ENCODE measurements around the gene ACRV1. TPM values are rescaled to one million over a fixed set of nuclear protein-coding genes. Genes with fewer than 3 reads are reported as not detected.

The ACRV1 gene
- total RNA-seq, 6 experiments from 2014 or later, result not detected

- ATAC-seq, result no peak
- H3K9me3 ChIP-seq, result no peaks in the 10 kb centered on the region
- 88% methylated on average over 2 of the region's 2 CpGs for WGBS (ENCODE audit: insufficient coverage, low coverage, low lambda C conversion rate, missing lambda C conversion rate)
Measured at GRCh38 chr11:125690006-125690405, 9.4 kb upstream of the ACRV1 start.

GRCh38 chr11:125689274-125689859 lies 8.7 kb upstream of the ACRV1 start:
- intact Hi-C loops (cut with DNase I), result no loop called here
- TF ChIP-seq, protein P1, sequence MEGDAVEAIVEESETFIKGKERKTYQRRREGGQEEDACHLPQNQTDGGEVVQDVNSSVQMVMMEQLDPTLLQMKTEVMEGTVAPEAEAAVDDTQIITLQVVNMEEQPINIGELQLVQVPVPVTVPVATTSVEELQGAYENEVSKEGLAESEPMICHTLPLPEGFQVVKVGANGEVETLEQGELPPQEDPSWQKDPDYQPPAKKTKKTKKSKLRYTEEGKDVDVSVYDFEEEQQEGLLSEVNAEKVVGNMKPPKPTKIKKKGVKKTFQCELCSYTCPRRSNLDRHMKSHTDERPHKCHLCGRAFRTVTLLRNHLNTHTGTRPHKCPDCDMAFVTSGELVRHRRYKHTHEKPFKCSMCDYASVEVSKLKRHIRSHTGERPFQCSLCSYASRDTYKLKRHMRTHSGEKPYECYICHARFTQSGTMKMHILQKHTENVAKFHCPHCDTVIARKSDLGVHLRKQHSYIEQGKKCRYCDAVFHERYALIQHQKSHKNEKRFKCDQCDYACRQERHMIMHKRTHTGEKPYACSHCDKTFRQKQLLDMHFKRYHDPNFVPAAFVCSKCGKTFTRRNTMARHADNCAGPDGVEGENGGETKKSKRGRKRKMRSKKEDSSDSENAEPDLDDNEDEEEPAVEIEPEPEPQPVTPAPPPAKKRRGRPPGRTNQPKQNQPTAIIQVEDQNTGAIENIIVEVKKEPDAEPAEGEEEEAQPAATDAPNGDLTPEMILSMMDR (IDR thresholded peaks at IDR 0.05), result no peak
- TF ChIP-seq POLR2A (IDR thresholded peaks at IDR 0.05), result no peak
- 76% methylated on average over 6 of the region's 6 CpGs for WGBS (ENCODE audit: insufficient coverage, low coverage, low lambda C conversion rate, missing lambda C conversion rate)
- DNase-seq, result no peak
- H3K4me1 ChIP-seq, result no peaks in the 10 kb centered on the region
- H3K4me3 ChIP-seq, result no peak overlapping the region
- no peak overlapping the region for H3K27ac ChIP-seq
- no peak for ATAC-seq
- H3K27me3 ChIP-seq, result no peaks in the 10 kb centered on the region
- no peaks in the 10 kb centered on the region for H3K9me3 ChIP-seq
- H3K36me3 ChIP-seq, result no peaks in the 10 kb centered on the region

More at GRCh38 chr11:125690006-125690405, 9.4 kb upstream of the ACRV1 start:
- TF ChIP-seq, protein P1 (IDR thresholded peaks at IDR 0.05), result no peak
- TF ChIP-seq POLR2A (IDR thresholded peaks at IDR 0.05), result no peak
- Histone ChIP-seq H3K27ac (no peak overlapping the region), H3K4me3 (no peak overlapping the region), H3K36me3 (no peaks in the 10 kb centered on the region), H3K27me3 (no peaks in the 10 kb centered on the region), H3K4me1 (no peaks in the 10 kb centered on the region)
- intact Hi-C loops (cut with DNase I), result no loop called here
- no peak for DNase-seq

DNA sequence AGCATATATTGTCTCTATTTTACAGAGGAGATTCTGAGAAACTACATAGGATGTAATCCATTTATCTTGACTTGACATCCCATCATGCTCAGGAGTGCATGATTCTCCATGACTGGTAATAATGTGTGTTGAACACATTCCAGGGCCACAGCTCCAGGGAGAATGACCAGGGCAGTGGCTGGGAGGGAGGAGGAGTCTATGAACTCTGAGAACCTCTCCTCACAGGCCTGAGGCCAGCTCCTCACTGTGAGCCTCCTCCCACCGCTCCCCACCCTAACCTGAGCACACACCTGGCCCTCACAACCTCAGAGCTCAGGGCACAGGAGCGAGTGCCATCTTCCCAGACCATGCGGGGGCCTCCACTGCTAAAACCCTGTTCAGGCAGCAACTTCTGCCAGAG lies 8.0 kb upstream of the ACRV1 start:
- intact Hi-C loops (cut with DNase I), result no loop called here
- WGBS (ENCODE audit: insufficient coverage, low coverage, low lambda C conversion rate, missing lambda C conversion rate), result 100% methylated on average over 2 of the region's 3 CpGs
- DNase-seq (no peak), ATAC-seq (peak in 1 of 4 donors; percentile 30)
- no peaks in the 10 kb centered on the region for H3K9me3 ChIP-seq
- H3K4me3 ChIP-seq, result no peak overlapping the region
- H3K36me3 ChIP-seq, result no peaks in the 10 kb centered on the region
- TF ChIP-seq POLR2A (IDR thresholded peaks at IDR 0.05), result no peak
- TF ChIP-seq, protein P1 (IDR thresholded peaks at IDR 0.05), result no peak
- H3K4me1 ChIP-seq, result no peaks in the 10 kb centered on the region
- H3K27ac ChIP-seq, result no peak overlapping the region
- H3K27me3 ChIP-seq, result no peaks in the 10 kb centered on the region

- Histone ChIP-seq H3K4me3 (no peak overlapping the region), H3K9me3 (no peaks in the 10 kb centered on the region), H3K36me3 (no peaks in the 10 kb centered on the region), H3K27ac (no peak overlapping the region), H3K27me3 (no peaks in the 10 kb centered on the region), H3K4me1 (no peaks in the 10 kb centered on the region)
- TF ChIP-seq POLR2A (IDR thresholded peaks at IDR 0.05), result no peak
- TF ChIP-seq, protein P1 (IDR thresholded peaks at IDR 0.05), result no peak
- ATAC-seq (no peak), DNase-seq (no peak)
- intact Hi-C loops (cut with DNase I), result no loop called here
- WGBS (ENCODE audit: insufficient coverage, low coverage, low lambda C conversion rate, missing lambda C conversion rate), result 92% methylated on average over 8 of the region's 11 CpGs
Measured at GRCh38 chr11:125688066-125688465, 7.4 kb upstream of the ACRV1 start.
